ENCODE data around the gene LPO.

LPO gene

DNA sequence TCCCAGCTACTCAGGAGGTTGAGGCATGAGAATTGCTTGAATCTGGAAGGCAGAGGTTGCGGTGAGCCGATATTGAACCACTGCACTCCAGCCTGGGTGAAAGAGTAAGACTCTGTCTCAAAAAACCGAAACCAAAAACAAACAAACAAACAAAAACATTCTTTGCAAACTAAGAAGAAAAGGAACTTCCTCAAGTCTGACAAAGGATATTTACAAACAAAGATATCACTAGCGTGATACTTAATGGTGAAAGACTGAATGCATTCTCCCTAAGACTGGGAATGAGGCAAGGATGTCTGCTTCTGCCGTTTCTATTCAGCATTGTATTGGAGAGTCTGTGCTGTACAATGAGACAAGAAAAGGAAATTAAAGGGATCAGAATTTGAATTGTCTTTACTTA, 52.9 kb downstream of the LPO start:
- no peak overlapping the region for H3K4me3 ChIP-seq (ENCODE audit: low read depth, low read length)
- DNase-seq (ENCODE audit: low read depth): no peak

DNA sequence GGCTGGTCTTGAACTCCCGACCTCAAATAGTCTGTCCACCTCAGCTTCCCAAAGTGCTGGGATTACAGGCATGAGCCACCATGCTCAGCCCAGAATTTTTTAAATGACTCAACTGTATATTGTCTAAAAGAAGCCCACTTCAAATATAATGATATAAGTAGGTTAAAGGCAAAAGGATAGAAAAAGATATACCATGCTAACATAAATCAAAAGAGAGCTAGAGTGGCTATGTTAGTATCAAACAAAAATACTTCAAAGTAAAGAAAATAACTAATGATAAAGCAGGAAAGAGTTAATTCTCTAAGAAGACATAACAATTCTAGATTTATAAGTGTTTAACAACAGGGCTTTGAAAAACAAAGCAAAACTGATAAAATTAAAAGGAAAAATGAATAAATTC, 55.6 kb downstream of the LPO start:
- H3K4me3 ChIP-seq (ENCODE audit: low read depth, low read length): no peak overlapping the region
- DNase-seq (ENCODE audit: low read depth): no peak

DNA sequence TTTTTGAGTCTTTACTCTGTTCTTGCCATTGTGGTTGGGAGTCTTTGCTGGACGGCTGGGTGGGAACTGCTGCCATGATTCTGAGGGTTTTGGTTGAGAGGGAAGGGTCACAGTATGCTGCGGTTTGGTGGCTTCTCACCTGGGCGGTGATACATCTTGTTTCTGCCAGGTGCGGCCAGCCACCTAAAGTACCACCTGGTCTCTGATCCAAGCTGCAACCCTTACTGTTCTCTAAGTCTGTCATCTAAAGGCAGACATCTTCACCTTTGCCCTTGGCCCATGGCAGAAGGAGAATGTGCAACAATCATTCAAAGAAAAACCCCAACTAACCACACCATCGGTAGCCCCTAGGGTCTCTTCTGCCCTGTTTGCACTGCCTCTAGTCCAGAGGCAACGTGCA, 62.0 kb downstream of the LPO start:
- no peak for DNase-seq (ENCODE audit: low read depth)
- no peak overlapping the region for H3K4me3 ChIP-seq (ENCODE audit: low read depth, low read length)

DNA sequence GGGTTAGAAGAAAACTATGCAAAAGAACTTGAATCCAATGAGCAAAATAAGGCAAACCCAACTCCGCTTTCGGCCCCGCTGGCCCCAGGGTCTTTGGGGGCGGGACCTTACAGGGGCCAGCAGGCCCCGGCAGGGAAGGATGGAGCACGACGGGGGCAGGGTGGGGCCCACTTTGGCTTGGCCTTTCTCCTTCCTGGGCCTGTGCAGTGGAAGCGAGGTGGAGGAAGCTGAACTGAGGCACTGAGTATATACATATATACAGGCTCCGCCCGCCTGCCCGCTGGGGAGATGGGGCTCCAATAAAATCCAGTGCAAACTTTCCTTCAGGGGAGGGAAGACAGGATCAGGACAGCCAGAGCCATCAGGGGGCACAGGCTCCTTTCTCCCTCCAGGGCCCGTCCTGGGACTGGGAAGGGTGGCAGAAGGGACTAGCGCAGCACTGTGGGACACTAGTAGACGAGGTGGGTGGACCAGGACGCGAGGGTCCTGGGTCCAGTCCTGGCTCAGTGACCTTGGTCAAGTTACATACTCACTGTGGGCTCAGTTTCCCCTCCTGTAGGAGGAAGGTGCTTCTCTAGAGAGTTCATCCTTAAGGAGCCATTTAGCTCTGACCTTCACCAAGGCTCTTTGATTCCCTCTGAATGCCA, 63.2 kb downstream of the LPO start:
- DNase-seq (ENCODE audit: low read depth): no peak
- H3K4me3 ChIP-seq (ENCODE audit: low read depth, low read length): no peak overlapping the region

DNA sequence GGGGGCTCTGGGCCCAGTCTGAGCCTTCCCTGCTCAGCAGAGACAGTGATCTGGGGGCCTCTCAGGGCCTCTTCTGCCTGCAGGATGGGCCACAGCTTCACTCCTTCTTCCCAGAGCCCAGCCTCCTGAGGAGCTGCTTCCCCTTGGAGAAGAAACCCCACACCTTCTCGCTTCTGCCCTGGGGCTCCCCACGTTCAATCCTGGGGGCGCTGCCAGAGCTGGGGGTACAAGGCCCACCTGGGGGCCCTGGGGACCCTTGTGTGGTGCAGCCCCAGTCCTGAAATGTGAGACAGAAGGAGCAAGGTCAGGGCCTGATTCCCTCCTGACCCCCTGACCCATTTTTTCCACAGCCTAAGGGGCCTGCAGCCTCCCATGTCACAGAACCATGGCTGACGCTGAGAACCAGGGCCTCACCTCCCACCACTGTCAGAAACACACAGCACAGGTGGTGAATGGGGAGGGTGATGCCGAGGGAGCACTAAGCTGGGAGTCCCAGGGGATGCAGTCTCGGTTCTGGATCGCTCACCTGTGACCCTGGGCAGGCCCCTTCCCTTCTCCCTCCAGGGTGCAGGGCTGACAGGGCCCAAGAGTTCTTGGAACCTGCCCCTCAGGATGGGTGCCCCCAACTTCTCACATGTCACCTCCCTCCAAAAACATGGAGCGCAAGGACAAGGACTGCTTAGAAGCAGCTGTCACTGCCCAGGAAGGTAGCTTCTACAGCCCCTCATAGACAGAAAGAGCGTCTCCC, 64.0 kb downstream of the LPO start:
- no peak for DNase-seq (ENCODE audit: low read depth)
- H3K4me3 ChIP-seq (ENCODE audit: low read depth, low read length): no peak overlapping the region

DNA sequence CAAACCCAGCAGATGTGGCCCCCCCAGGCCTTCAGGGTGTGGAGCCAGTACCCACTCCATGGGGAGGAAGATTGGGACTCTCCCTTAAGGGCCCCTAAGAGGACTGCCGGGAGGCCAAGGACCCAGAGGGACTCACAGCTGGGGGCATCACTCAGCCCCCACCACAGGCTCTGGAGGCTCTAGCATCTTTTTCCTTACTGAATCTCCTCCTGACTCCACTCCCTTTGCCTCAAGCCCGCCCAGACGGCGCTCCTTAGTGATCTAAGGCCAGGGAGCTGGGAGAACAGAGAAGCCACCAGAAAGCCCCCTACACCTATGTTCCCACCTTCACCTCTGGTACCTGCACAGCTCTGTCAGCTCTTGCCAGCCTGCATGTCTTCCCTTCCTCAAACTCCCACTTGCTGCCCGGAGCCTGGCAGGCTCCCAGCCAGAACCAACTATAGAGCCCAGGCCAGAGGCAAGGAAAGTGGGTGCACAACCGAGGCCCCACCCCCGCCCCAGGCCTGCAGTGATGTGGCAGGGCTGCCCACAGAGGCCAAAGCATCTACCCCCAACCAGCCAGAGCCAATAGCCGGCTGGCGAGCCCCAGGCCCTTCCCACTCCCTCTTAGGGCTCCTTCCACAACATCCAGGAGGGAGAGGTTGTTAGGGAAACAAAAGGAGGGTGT, 64.7 kb downstream of the LPO start:
- DNase-seq (ENCODE audit: low read depth): no peak
- no peak overlapping the region for H3K4me3 ChIP-seq (ENCODE audit: low read depth, low read length)

DNA sequence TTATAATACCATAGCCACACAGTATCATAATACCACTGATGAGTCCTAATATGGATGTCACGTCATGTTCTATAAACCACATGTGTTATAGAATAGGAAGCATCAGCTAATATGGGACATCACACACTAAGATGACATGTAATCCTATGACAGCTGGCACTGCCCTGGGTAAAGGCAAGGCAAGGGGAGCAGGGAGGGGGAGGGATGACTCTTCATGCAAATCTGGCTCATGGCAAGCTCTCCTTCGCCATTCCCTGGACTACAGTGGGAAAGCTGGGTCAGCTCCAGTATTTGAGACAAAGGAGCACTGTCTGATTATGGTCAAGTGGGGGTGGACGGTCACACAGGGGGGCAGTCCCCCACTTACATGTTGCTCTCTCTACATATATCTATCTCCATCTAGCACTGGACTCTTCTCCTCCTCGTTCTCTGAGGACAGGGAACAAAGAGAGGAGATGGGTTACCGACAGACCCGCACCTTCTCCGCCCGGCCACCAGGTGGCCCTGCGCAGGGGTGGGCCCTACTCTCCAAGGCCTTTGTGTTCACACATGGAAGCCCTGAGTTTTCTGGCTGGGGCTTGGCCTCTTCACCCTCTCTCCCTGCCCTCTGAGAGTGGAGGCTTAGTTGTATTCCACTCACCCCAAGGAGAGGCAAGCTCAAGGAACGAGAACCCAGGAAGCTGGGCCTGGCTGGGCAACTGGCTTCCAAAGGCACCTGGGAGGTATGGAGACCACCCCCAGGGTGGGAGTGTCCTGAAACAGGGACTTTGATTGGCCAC, 65.8 kb downstream of the LPO start:
- DNase-seq (ENCODE audit: low read depth): no peak

DNA sequence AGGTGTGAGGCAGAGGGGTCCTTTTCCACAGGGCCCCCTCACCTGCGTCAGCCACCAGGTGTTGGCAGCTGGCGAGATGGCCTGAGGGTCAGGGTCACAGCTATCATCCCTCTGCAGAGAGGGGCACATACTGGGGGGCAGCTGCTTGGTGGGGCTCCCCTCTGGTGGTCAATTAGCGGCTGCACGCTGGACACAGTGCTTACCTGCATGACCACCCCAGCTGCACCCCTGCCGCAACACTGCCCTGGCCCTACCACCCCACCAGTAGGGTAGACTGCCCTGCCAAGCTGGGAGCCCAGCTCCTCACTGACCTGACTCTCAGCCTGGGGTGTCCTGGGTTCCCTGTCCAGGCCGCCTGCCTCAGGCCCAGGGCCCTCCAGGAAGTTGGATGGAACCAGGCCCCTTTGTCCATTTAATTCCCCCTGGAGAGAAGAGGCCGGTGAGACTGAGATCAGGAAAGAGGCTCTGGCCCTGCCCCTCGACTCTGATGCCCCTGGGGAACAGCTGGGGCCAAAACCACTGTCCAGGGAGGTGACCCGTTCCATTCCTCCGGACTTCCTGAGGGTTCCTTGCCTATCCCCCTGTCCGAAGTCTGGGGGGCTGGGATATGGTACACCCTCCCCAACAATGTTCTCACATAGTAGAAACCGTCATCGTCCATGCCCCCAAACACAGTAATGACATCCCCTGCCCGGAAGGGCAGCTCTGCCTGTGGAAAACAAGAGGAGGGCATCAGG, 66.5 kb downstream of the LPO start:
- DNase-seq (ENCODE audit: low read depth): no peak
- H3K4me3 ChIP-seq (ENCODE audit: low read depth, low read length): no peak overlapping the region

More for the DNA sequence above, 65.8 kb downstream of the LPO start:
- no peak overlapping the region for H3K4me3 ChIP-seq (ENCODE audit: low read depth, low read length)

DNA sequence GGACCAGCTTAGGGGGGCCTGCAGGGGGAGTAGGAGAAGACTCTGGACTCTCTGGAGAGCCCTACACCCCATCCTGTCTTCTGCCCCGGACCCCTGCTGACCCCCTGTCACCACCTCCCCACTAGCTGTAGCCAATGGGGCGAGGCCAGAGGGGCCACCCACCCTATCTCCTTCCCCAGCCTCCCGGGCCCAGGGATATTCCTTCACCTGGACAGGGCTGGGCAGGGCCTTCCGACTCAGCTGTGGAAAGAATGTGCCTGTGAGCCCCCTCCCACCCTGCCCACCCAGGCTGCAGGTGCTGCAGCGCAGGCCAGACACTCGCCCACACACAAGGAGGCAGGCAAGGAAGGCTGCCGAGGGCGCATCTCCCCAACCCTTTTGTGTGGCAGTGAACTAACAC, 67.2 kb downstream of the LPO start:
- no peak for DNase-seq (ENCODE audit: low read depth)
- no peak overlapping the region for H3K4me3 ChIP-seq (ENCODE audit: low read depth, low read length)

DNA sequence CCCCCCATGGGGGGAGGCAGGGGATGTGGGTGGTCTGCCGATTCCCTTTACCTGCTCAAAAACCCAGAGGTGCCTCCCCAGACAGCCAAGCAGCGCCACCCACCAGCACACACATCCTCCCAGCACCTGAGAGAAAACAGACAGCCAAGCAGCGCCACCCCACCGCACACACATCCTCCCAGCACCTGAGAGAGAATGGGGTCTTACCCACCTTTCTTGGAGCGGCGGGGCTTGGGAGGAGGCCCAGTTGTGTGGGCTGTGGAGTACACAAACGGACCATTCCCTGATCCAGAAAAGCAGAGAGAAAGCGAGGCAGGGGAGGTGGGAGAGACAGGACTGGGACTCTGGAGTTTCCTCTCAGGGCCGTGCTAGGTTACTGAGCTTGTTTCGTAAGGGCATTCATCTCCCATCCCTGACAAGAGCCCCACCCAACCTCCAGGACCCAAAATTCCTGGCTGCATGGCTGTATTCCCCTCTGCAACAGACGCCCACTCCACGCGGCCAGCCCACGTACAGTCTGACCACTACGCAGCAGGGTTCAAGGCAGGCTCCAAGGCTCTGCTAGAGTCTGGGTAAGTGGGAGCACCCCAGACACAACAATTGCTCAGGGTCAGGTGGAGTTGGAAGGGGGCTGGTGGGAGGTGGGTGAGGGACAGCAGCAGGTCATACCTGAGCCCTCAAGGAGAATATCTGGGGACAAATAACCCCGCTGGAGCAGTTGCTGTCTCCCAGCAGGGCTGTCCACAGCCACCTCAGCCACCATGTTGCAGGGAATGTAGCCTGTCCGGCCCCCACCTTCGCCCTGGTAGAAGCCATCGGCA, 68.0 kb downstream of the LPO start:
- DNase-seq (ENCODE audit: low read depth): no peak
- no peak overlapping the region for H3K4me3 ChIP-seq (ENCODE audit: low read depth, low read length)

DNA sequence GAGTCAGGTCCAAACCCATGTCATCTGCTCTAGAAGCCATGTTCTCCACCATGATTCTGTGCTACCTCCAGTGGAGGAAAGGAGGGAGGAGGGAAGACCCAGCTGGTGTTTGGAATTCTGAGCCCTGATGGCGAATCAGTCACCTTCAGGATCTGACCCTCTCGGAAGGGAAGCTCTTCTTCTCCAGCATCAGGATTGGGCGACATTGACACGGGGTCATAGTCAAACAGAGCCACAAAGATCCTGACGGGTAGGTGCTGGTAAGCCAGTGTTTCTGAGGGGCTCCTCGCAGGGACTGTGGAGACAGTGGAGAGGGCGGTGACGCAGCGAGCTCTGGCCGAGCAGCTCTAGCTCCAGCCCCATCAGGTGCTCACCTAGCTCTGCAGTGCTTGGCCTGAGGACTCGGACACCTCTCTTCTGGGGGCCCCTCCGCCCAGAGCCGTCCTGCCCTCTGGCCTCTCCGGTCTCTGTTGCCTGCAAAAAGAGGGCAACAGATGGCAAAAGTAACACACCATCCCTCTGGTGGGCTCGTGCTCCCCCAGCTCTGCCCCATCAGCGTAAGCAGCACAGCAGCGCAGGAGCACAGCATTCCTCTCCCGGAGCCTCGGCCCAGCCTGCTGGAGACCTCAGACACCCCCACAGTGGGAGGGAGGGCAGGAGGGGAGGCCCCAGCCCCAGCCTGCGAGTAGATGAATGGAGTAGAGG, 69.2 kb downstream of the LPO start:
- no peak overlapping the region for H3K4me3 ChIP-seq (ENCODE audit: low read depth, low read length)
- DNase-seq (ENCODE audit: low read depth): no peak

DNA sequence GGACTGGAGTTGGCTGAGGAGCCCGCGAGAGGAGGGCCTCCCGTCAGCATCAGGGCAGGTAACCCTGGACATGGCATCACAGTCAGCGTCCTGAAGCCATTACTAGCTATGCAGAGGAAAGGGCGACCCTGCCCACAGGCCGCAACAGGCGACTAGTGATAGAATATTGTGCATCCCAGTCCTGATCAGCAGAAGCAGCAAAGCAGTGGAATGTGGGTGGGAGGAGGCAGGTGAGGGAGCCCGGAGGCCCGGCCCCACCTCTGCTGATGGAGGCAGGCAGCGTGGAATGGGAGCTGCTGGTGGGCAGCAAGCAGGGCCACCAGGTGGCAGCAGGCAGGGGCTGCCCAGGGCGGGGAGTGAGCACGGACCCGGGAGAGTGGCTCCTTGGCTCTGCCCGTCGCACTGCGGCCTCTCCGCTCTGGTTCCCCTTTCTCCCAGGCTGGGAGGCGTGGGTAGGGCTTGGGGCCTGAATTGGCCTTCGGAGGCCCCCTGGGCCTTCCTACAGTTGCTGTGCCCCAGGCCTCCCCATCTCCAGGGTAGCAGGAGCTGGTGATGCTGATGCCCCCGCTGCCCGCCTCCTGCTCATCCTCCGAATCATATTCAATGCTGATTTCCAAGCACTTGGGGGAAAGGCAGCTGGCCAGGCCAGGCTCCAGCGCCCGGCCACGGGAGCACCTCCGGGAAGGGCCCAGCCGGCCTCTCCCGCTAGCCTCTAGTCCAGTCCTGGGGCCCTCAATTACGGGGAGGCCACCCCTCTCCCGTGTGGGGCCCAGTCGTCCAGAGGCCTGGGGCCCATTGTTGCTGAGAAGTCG, 70.0 kb downstream of the LPO start:
- no peak overlapping the region for H3K4me3 ChIP-seq (ENCODE audit: low read depth, low read length)
- DNase-seq (ENCODE audit: low read depth): no peak

DNA sequence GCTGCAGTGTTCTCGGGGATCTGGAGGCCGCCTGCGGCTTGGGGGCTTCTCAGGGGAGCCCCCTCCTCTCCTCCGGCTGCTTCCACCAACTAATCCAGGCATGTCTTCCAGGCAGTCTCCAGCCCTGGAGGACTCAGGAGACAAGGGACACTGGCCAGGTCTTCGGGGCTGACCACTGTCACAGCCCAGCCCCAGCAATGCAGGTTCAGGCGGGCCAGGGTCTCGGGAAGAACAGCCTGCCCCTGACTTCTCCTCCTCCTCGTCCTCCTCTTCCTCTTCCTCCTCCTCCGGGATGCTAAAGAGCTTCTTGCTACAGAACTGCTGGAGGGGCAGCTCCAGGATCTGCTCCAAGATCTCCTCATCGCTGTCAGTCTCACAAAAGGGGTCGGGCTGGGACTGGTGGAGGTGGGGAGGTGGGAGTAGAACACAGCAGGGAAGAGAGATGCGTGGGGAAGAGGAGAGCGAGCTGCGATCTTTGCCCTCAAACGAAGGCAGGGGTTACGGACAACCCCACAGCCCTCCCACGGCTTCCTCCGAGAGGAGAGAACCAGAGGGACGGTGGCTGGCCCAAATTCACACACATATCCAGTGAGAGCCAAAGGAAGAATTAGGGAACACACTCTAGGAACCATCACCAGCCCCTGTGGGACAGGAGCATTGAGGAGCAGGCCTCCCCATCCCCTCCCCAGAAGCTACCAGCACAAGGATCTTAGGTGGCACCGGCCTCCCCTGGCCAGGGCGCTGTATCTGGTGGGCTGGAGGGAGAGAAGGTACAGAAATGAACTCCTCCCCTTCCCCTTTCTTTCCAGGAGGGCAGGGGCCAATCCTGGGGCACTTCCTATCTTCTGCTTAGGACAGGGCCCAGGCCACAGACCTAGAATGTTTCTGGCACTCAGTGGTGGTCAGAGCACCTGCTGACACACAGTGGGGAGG, 70.9 kb downstream of the LPO start:
- no peak for DNase-seq (ENCODE audit: low read depth)
- no peak overlapping the region for H3K4me3 ChIP-seq (ENCODE audit: low read depth, low read length)

DNA sequence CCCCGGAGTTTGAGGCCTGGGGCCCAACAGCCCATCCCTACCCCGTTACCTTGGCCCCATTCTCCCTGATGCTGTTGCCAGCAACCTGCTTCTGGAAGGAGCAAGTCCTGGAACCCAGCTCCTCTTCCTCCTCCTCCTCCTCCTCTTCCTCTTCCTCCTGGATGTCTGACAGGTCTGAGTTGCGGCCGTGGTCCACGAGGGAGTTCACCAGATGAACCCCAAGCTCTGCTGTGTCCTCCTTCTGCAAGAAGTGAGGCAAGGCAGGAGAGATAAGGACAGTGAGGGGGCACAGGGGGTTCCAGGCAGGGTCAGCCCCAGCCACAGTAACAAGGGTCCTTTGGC, 71.5 kb downstream of the LPO start:
- H3K4me3 ChIP-seq (ENCODE audit: low read depth, low read length): no peak overlapping the region
- no peak for DNase-seq (ENCODE audit: low read depth)

DNA sequence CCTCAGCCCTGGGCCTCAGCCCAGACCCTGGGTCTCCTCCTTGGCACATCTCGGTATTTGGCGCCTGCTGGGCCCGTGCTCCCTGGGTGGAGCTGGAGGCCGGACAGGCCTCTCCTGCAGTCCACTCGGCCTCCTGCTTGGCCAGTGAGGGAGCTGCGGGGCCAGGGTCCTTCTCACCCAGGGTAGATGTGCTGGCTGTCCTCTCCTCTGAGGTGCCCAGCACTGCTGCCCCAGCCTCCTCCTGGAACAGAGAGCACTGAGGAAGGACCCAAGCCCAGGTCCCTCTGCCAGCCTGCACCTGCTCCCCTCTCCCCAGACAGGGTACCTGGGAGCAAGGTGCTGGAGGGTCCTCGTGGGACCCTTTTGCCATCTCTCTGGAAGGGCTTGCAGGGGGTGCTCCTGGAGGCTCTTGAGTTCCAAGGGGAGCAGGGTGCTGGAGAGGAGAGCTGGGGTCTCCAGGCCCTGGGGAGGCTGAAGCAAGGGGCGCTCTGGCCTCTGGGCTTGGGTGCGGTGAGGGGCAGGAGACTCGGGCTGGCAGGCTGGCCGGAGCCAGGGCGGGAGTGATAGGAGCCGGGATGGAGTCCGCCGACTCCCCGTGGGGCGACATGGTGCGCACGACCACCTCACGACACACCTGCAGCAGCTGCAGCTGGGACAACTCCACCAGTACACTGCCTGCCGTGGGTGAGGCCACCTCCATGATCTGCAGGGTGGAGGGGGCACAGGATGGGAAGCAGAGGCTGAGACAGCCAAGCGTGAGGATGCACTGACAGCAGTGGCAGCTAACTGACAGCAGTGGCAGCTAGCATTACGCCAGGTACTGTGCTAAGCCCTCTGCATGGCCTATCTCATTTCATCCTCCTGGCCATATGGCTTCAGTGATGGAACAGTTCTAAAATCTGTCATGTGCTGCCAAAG, 72.4 kb downstream of the LPO start:
- H3K4me3 ChIP-seq (ENCODE audit: low read depth, low read length): no peak overlapping the region
- no peak for DNase-seq (ENCODE audit: low read depth)
